NCI-H1436 (cell line): ENCODE measurements around the gene ECSCR.

Experiments used
- DNase-seq: peaks from one replicate; lab custom pipeline; 2025; lab: John Stamatoyannopoulos, UW

The ECSCR gene

GRCh38 chr5:139473565-139473964, 11.0 kb upstream of the ECSCR start:
- DNase-seq, result no peak

GRCh38 chr5:139473105-139473504, 10.6 kb upstream of the ECSCR start:
- DNase-seq, result no peak

- no peak for DNase-seq
These were observed 10.0 kb upstream of the ECSCR start for GRCh38 chr5:139472386-139473030.

- no peak for DNase-seq
These were observed 8.3 kb upstream of the ECSCR start, which contains the start of gene SMIM33 for GRCh38 chr5:139470821-139471300. Gene SMIM33 (plus strand): TSS chr5:139471004. CDS start chr5:139471122, 118 bp downstream.

GRCh38 chr5:139468421-139468931, 5.9 kb upstream of the ECSCR start:
- DNase-seq, result no peak

- DNase-seq, result no peak
These were observed 845 bp downstream of the ECSCR start for GRCh38 chr5:139461698-139462097.

- DNase-seq, result no peak
These were observed 1.4 kb downstream of the ECSCR start for GRCh38 chr5:139461176-139461575.

GRCh38 chr5:139460455-139460854, 2.1 kb downstream of the ECSCR start:
- no peak for DNase-seq

GRCh38 chr5:139459451-139459934, 3.0 kb downstream of the ECSCR start:
- no peak for DNase-seq

- no peak for DNase-seq
These were observed 3.7 kb downstream of the ECSCR start for GRCh38 chr5:139458580-139459407.

GRCh38 chr5:139457653-139458306, 4.8 kb downstream of the ECSCR start:
- DNase-seq, result no peak

- DNase-seq, result no peak
These were observed 5.3 kb downstream of the ECSCR start for GRCh38 chr5:139457241-139457640.

GRCh38 chr5:139456776-139457175, 5.8 kb downstream of the ECSCR start:
- no peak for DNase-seq

- no peak for DNase-seq
These were observed 7.8 kb downstream of the ECSCR start for GRCh38 chr5:139454568-139455290.

- no peak for DNase-seq
These were observed 8.6 kb downstream of the ECSCR start for GRCh38 chr5:139453683-139454567.

- DNase-seq, result no peak
These were observed 10.5 kb downstream of the ECSCR start for GRCh38 chr5:139451878-139452660.

GRCh38 chr5:139451176-139451575, 11.4 kb downstream of the ECSCR start:
- no peak for DNase-seq

GRCh38 chr5:139446956-139447779, 15.4 kb downstream of the ECSCR start:
- no peak for DNase-seq
